Breast epithelium (tissue), 3 donors: ENCODE data around the gene GALNT9.

ENCODE experiments used
- CTCF ChIP-seq, 3 donors: fragments of 450-650 bp; IDR thresholded peaks; one replicate each; pipeline ENCODE4 v1.5.1; 2016 to 2017; ENCODE audit warnings: antibody characterized with exemption in 3 of 3, mild to moderate bottlenecking in 3 of 3, moderate library complexity in 3 of 3
- POLR2A ChIP-seq: fragments of 450-650 bp; IDR thresholded peaks from one replicate; pipeline ENCODE4 v1.6.1; 2016; ENCODE audit warnings: antibody characterized with exemption, mild to moderate bottlenecking, moderate library complexity

GRCh38 chr12:132316497-132317232, 12.7 kb downstream of the GALNT9 start:
- TF ChIP-seq POLR2A (no peak), CTCF (IDR thresholded peaks at IDR 0.05) (no peak)
